ENCODE measurements around the gene U2AF1L4.

GRCh38 chr19:35710784-35711723 is 34.2 kb downstream of the U2AF1L4 start:
- TF ChIP-seq CTCF (IDR thresholded peaks at IDR 0.05) (no peak), POLR2A (IDR thresholded peaks at IDR 0.05) (no peak), EP300 (IDR thresholded peaks at IDR 0.05) (no peak), POLR2AphosphoS5 (IDR thresholded peaks at IDR 0.05) (no peak)
